ENCODE data around the gene PRRT2. TPM values are rescaled to one million over a fixed set of nuclear protein-coding genes. Genes with fewer than 3 reads are reported as not detected.
A peak's percentile ranks its signal among the peaks of the same experiment; 100 is the strongest.

PRRT2 gene
- polyA plus RNA-seq, 2 of the 4 experiments (the other 2 are of a cell fraction), result 0.25 to 0.44 TPM

GRCh38 chr16:29815793-29816693, 4.0 kb downstream of the PRRT2 start, which contains the start of gene PAGR1 (continued):
- TF ChIP-seq POLR2A (IDR thresholded peaks at IDR 0.05; ENCODE audit: low read length) (peak; percentile 88), ZC3H11A (IDR thresholded peaks at IDR 0.05) (no peak), HOXB13 (CRISPR knock-in tag; IDR thresholded peaks at IDR 0.05; ENCODE audit: low read depth) (no peak), RNF2 (IDR thresholded peaks at IDR 0.05; ENCODE audit: borderline replicate concordance, low read depth) (no peak), ESRRA (IDR thresholded peaks at IDR 0.05; ENCODE audit: borderline replicate concordance, low read length) (no peak), RAD21 (conservative IDR thresholded peaks at IDR 0.05 in 1 of 2, IDR thresholded peaks at IDR 0.05 in 1 of 2) (peak; percentile 51 to 68), MYC (IDR thresholded peaks at IDR 0.05; ENCODE audit: borderline replicate concordance, low read length) (peak; percentile 89), SMC3 (IDR thresholded peaks at IDR 0.05) (peak; percentile 70), MAX (IDR thresholded peaks at IDR 0.05) (peak; percentile 93), ATOH8 (CRISPR knock-in tag; IDR thresholded peaks at IDR 0.05; ENCODE audit: low read depth) (no peak), BCL3 (IDR thresholded peaks at IDR 0.05) (0 out of 3 replicates have a peak, but pooled peaks have one; percentile 55), BHLHE40 (IDR thresholded peaks at IDR 0.05; ENCODE audit: low read depth, low read length) (no peak), HOXB5 (CRISPR knock-in tag; IDR thresholded peaks at IDR 0.05) (peak; percentile 52; the same call in 1 of the 2 replicates), TP53 (CRISPR knock-in tag; IDR thresholded peaks at IDR 0.05) (no peak), PHF8 (IDR thresholded peaks at IDR 0.05; ENCODE audit: borderline replicate concordance, low read depth) (no peak)

- WGBS (ENCODE audit: missing lambda C conversion rate), result 2% methylated on average over 34 of the region's 37 CpGs
- peak overlapping the region; percentile 97 for H3K4me2 ChIP-seq
- no peaks in the 10 kb centered on the region for H3K9me3 ChIP-seq
- FAIRE-seq (no peak), DNase-seq (ENCODE audit: low read depth in 1 of 2, low spot score in 1 of 2) (peak; percentile 67 to 71), ATAC-seq (peak; percentile 46 to 68)
- ChIA-PET CTCF (interaction anchor here (0.6 to 24.4 kb wide), 15 partner anchors 9 to 189 kb away, joined by 3 to 568 read pairs (median 4); partner anchors contain the start of genes ASPHD1, KIF22 and MAZ), POLR2A (interaction anchor here (0.7 to 2.1 kb wide), 3 partner anchors 11 to 32 kb away, joined by 3 to 13 read pairs (median 4); partner anchors contain the start of genes KIF22 and MAZ)
- H3K4me3 ChIP-seq, result peak overlapping the region; percentile 92
- peak overlapping the region; percentile 98 to 99 for H3K27ac ChIP-seq
- peaks cover 46% of the 10 kb centered on the region for H3K4me1 ChIP-seq
- peak; percentile 55; the same call in 1 of the 2 replicates for TF ChIP-seq E2F6 (IDR thresholded peaks at IDR 0.05; ENCODE audit: borderline replicate concordance, low read depth)
- 0 out of 5 replicates have a peak, but pooled peaks of 1 of the 2 experiments have one; percentile 8 for TF ChIP-seq RAD21 (conservative IDR thresholded peaks at IDR 0.05 in 1 of 2, IDR thresholded peaks at IDR 0.05 in 1 of 2)
- TF ChIP-seq MAX (IDR thresholded peaks at IDR 0.05), result peak; percentile 81; the same call in 1 of the 2 replicates
- TF ChIP-seq HEYL (CRISPR knock-in tag; IDR thresholded peaks at IDR 0.05), result no peak
- no peak for TF ChIP-seq BHLHE40 (IDR thresholded peaks at IDR 0.05; ENCODE audit: low read depth, low read length)
- TF ChIP-seq JUN (IDR thresholded peaks at IDR 0.05), result no peak
- TF ChIP-seq RFX5 (IDR thresholded peaks at IDR 0.05), result no peak
- TF ChIP-seq CTCF (IDR thresholded peaks at IDR 0.05), result no peak
- no peak for TF ChIP-seq FOSB (CRISPR knock-in tag; IDR thresholded peaks at IDR 0.05)
- no peak for TF ChIP-seq SMC3 (IDR thresholded peaks at IDR 0.05)
- 0 out of 3 replicates have a peak, but pooled peaks have one; percentile 20 for TF ChIP-seq BCL3 (IDR thresholded peaks at IDR 0.05)
- no peak for TF ChIP-seq REST (IDR thresholded peaks at IDR 0.05)
- TF ChIP-seq FOXS1 (CRISPR knock-in tag; IDR thresholded peaks at IDR 0.05), result no peak
Observed at GRCh38 chr16:29816694-29817441, 4.9 kb downstream of the PRRT2 start.
